Neuronal stem cell (in vitro differentiated cells): Measurements from ENCODE around the gene AFAP1L2.

Experiments
- DNase-seq: peaks from one replicate; pipeline ENCODE4 v3.0.0-alpha.2; 2013; ENCODE audit warnings: low spot score
- H2AFZ ChIP-seq: one replicate; pipeline ENCODE4 v1.6.1; 2013; ENCODE audit warnings: mild to moderate bottlenecking, low read length, inconsistent platforms
- H2AK5ac ChIP-seq: 2 replicates; pipeline ENCODE4 v1.6.1; 2013; ENCODE audit warnings: low read depth, mild to moderate bottlenecking, inconsistent platforms, low read length, moderate library complexity, mixed read lengths
- H2BK120ac ChIP-seq: 2 replicates; pipeline ENCODE4 v1.6.1; 2013; ENCODE audit warnings: low read depth, mild to moderate bottlenecking, inconsistent platforms, low read length, moderate library complexity, mixed read lengths
- H2BK12ac ChIP-seq: one replicate; pipeline ENCODE4 v1.6.1; 2013; ENCODE audit warnings: low read length, inconsistent platforms
- H2BK15ac ChIP-seq: 2 replicates; pipeline ENCODE4 v1.6.1; 2013; ENCODE audit warnings: mild to moderate bottlenecking, low read length, inconsistent platforms, mixed read lengths
- H2BK5ac ChIP-seq: one replicate; pipeline ENCODE4 v1.6.1; 2013; ENCODE audit warnings: inconsistent platforms, mild to moderate bottlenecking, low read length, moderate library complexity
- H3K14ac ChIP-seq: one replicate; pipeline ENCODE4 v1.6.1; 2013; ENCODE audit warnings: low read length, inconsistent platforms
- H3K18ac ChIP-seq: 2 replicates; pipeline ENCODE4 v1.6.1; 2013; ENCODE audit warnings: low read length, inconsistent platforms
- H3K23ac ChIP-seq: 2 replicates; pipeline ENCODE4 v1.6.1; 2013; ENCODE audit warnings: low read depth, mild to moderate bottlenecking, mixed read lengths, low read length, inconsistent platforms; ENCODE audit not compliant: poor library complexity
- H3K27ac ChIP-seq: replicated peaks from 3 replicates; pipeline ENCODE4 v1.5.1; 2013; ENCODE audit warnings: low read length, inconsistent platforms
- H3K27me3 ChIP-seq, 3 experiments: 2 replicates each; pipeline ENCODE4 v1.6.1; 2013; ENCODE audit warnings: low read length in 3 of 3, mild to moderate bottlenecking in 2 of 3, inconsistent platforms in 1 of 3, low read depth in 1 of 3, mixed read lengths in 1 of 3, moderate library complexity in 1 of 3; ENCODE audit not compliant: control insufficient read depth in 3 of 3, insufficient read depth in 3 of 3
- H3K36me3 ChIP-seq, 2 donors: replicated peaks in 1 of 2; 2 replicates each; pipeline ENCODE4 v1.6.1; 2013; ENCODE audit warnings: low read length in 2 of 2; ENCODE audit not compliant: control insufficient read depth in 2 of 2, insufficient read depth in 2 of 2
- H3K4ac ChIP-seq: 2 replicates; pipeline ENCODE4 v1.6.1; 2013; ENCODE audit warnings: inconsistent platforms, mild to moderate bottlenecking, low read length, moderate library complexity
- H3K4me1 ChIP-seq, 2 donors: 1 replicate in 1 of 2; 2 replicates in 1 of 2; pipeline ENCODE4 v1.6.1; 2013; ENCODE audit warnings: low read length in 2 of 2, low read depth in 1 of 2; ENCODE audit not compliant: control insufficient read depth in 2 of 2, insufficient read depth in 1 of 2
- H3K4me2 ChIP-seq: one replicate; pipeline ENCODE4 v1.6.1; 2013; ENCODE audit warnings: mild to moderate bottlenecking, low read length, inconsistent platforms; ENCODE audit not compliant: insufficient read depth, poor library complexity, severe bottlenecking
- H3K4me3 ChIP-seq, 2 donors: 2 replicates each; pipeline ENCODE4 v1.5.1; 2013; ENCODE audit warnings: low read length in 2 of 2, mild to moderate bottlenecking in 2 of 2, inconsistent platforms in 1 of 2, moderate library complexity in 1 of 2
- H3K79me1 ChIP-seq: one replicate; pipeline ENCODE4 v1.6.1; 2013; ENCODE audit warnings: low read depth, mild to moderate bottlenecking, inconsistent platforms, low read length, moderate library complexity
- H3K9ac ChIP-seq: one replicate; pipeline ENCODE4 v1.6.1; 2013; ENCODE audit warnings: mild to moderate bottlenecking, low read depth, low read length, inconsistent platforms; ENCODE audit not compliant: poor library complexity
- H3K9me3 ChIP-seq, 2 donors: replicated peaks in 1 of 2; 2 replicates each; pipeline versions ENCODE3 to v1.6.1; 2013; ENCODE audit warnings: low read length in 2 of 2, mild to moderate bottlenecking in 2 of 2, inconsistent platforms in 1 of 2, low read depth in 1 of 2, mixed read lengths in 1 of 2, moderate library complexity in 1 of 2; ENCODE audit not compliant: control insufficient read depth in 2 of 2, insufficient read depth in 1 of 2
- H4K8ac ChIP-seq: one replicate; pipeline ENCODE4 v1.6.1; 2013; ENCODE audit warnings: low read depth, mild to moderate bottlenecking, inconsistent platforms, low read length, moderate library complexity
- H4K91ac ChIP-seq: one replicate; pipeline ENCODE4 v1.6.1; 2013; ENCODE audit warnings: low read length, low read depth, mild to moderate bottlenecking, inconsistent platforms; ENCODE audit not compliant: poor library complexity
- WGBS, 2 donors: extraction: QIAGEN DNeasy Blood & Tissue Kit; methylation state at CpG; one replicate each; pipeline ENCODE4 v1.1.7; 2013; ENCODE audit warnings: missing lambda C conversion rate in 2 of 2, mixed read lengths in 1 of 2; ENCODE audit not compliant: insufficient read length in 2 of 2, insufficient replicate concordance in 1 of 2; ENCODE audit errors: extremely low coverage in 2 of 2; 5-methylcytosine and 5-hydroxymethylcytosine counted together

AFAP1L2 gene

GRCh38 chr10:114276066-114276465 lies 128.2 kb downstream of the AFAP1L2 start:
- Histone ChIP-seq H4K91ac (no peak overlapping the region), H3K27me3 (peaks cover 0 to 49% (median 0%) of the 10 kb centered on the region in 3 experiments), H3K36me3 (no peaks in the 10 kb centered on the region), H3K18ac (no peak overlapping the region), H3K4ac (no peak overlapping the region), H3K14ac (no peak overlapping the region), H2BK5ac (no peak overlapping the region), H3K79me1 (no peaks in the 10 kb centered on the region), H3K27ac (no peak overlapping the region), H2BK120ac (no peak overlapping the region), H3K4me2 (no peak overlapping the region), H2AFZ (no peak overlapping the region), H2BK15ac (no peak overlapping the region), H3K9me3 (no peaks in the 10 kb centered on the region), H2BK12ac (no peak overlapping the region), H3K9ac (no peak overlapping the region), H2AK5ac (no peak overlapping the region), H3K23ac (no peak overlapping the region), H3K4me1 (no peaks in the 10 kb centered on the region), H3K4me3 (no peak overlapping the region), H4K8ac (no peak overlapping the region)
- no peak for DNase-seq
- WGBS, 2 donors, result no CpG with 5 or more reads among the region's 6 CpGs

GRCh38 chr10:114274616-114275453 lies 129.5 kb downstream of the AFAP1L2 start:
- no peaks in the 10 kb centered on the region for H3K9me3 ChIP-seq
- H4K8ac ChIP-seq, result no peak overlapping the region
- H3K79me1 ChIP-seq, result no peaks in the 10 kb centered on the region
- H3K14ac ChIP-seq, result no peak overlapping the region
- H3K4me2 ChIP-seq, result no peak overlapping the region
- WGBS, 2 donors, result no CpG with 5 or more reads among the region's 16 CpGs
- H3K4ac ChIP-seq, result no peak overlapping the region
- no peak overlapping the region for H2AK5ac ChIP-seq
- H3K4me3 ChIP-seq, result no peak overlapping the region
- H3K23ac ChIP-seq, result no peak overlapping the region
- no peak overlapping the region for H2BK12ac ChIP-seq
- H3K9ac ChIP-seq, result no peak overlapping the region
- H3K27ac ChIP-seq, result no peak overlapping the region
- no peak overlapping the region for H2AFZ ChIP-seq
- no peaks in the 10 kb centered on the region for H3K36me3 ChIP-seq
- H4K91ac ChIP-seq, result no peak overlapping the region
- no peak overlapping the region for H3K18ac ChIP-seq
- no peak overlapping the region for H2BK15ac ChIP-seq
- DNase-seq, result no peak
- no peak overlapping the region for H2BK120ac ChIP-seq
- no peaks in the 10 kb centered on the region for H3K4me1 ChIP-seq
- peaks cover 0 to 58% (median 0%) of the 10 kb centered on the region in 3 experiments for H3K27me3 ChIP-seq
- no peak overlapping the region for H2BK5ac ChIP-seq

- no peak overlapping the region for H2BK12ac ChIP-seq
- H3K27ac ChIP-seq, result no peak overlapping the region
- no peaks in the 10 kb centered on the region for H3K9me3 ChIP-seq
- H2BK120ac ChIP-seq, result no peak overlapping the region
- no peaks in the 10 kb centered on the region for H3K36me3 ChIP-seq
- H3K18ac ChIP-seq, result no peak overlapping the region
- no peak for DNase-seq
- H3K14ac ChIP-seq, result no peak overlapping the region
- WGBS, 2 donors, result no CpG with 5 or more reads among the region's 3 CpGs
- no peak overlapping the region for H4K91ac ChIP-seq
- no peak overlapping the region for H4K8ac ChIP-seq
- peaks cover 0 to 52% (median 0%) of the 10 kb centered on the region in 3 experiments for H3K27me3 ChIP-seq
- H2AFZ ChIP-seq, result no peak overlapping the region
- no peak overlapping the region for H3K4ac ChIP-seq
- no peak overlapping the region for H3K4me2 ChIP-seq
- no peak overlapping the region for H2BK5ac ChIP-seq
- no peak overlapping the region for H3K4me3 ChIP-seq
- H2BK15ac ChIP-seq, result no peak overlapping the region
- H3K9ac ChIP-seq, result no peak overlapping the region
- H3K79me1 ChIP-seq, result no peaks in the 10 kb centered on the region
- no peak overlapping the region for H2AK5ac ChIP-seq
- no peaks in the 10 kb centered on the region for H3K4me1 ChIP-seq
- H3K23ac ChIP-seq, result no peak overlapping the region
Observed at GRCh38 chr10:114273910-114274309, 130.4 kb downstream of the AFAP1L2 start.

DNA sequence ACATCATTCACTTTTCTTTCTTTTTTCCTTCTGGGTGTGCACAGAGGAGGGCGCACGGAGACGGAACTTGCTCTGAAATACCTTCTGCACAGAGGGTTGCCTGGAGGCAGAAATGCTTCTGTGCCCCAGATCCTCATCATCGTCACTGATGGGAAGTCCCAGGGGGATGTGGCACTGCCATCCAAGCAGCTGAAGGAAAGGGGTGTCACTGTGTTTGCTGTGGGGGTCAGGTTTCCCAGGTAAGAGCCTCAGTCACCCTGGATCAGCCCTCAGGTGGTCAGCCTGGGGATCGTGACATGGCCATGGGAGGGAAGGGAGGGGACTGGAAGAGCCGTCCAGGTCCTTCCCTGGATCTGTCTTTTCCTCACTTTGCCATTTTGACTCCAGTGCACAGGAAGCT lies 131.6 kb downstream of the AFAP1L2 start:
- no peak overlapping the region for H3K27ac ChIP-seq
- no peak for DNase-seq
- no peak overlapping the region for H3K14ac ChIP-seq
- H2BK120ac ChIP-seq, result no peak overlapping the region
- H3K4ac ChIP-seq, result no peak overlapping the region
- no peaks in the 10 kb centered on the region for H3K79me1 ChIP-seq
- H3K23ac ChIP-seq, result no peak overlapping the region
- no peak overlapping the region for H3K4me2 ChIP-seq
- H3K36me3 ChIP-seq, result no peaks in the 10 kb centered on the region
- H2AK5ac ChIP-seq, result no peak overlapping the region
- peaks cover 0 to 45% (median 0%) of the 10 kb centered on the region in 3 experiments for H3K27me3 ChIP-seq
- H2BK12ac ChIP-seq, result no peak overlapping the region
- no peak overlapping the region for H2BK5ac ChIP-seq
- H3K9me3 ChIP-seq, result no peaks in the 10 kb centered on the region
- no peak overlapping the region for H2AFZ ChIP-seq
- H4K91ac ChIP-seq, result no peak overlapping the region
- no peaks in the 10 kb centered on the region for H3K4me1 ChIP-seq
- no peak overlapping the region for H3K18ac ChIP-seq
- no peak overlapping the region for H3K4me3 ChIP-seq
- WGBS, 2 donors, result no CpG with 5 or more reads among the region's 6 CpGs
- no peak overlapping the region for H3K9ac ChIP-seq
- no peak overlapping the region for H4K8ac ChIP-seq
- no peak overlapping the region for H2BK15ac ChIP-seq
